A549 treated with GW870086 at 1 μM for 4 hours (cell line): ENCODE data around the gene IGLL1. TPM values are rescaled to one million over a fixed set of nuclear protein-coding genes. Genes with fewer than 3 reads are reported as not detected.

ENCODE experiments used
- total RNA-seq: library from RNA; stranded (reverse); fragments of 200-300 nt; extraction: Qiagen RNA extraction; gene quantifications from 5 replicates; pipeline ENCODE4 v1.2.3, GENCODE V29; 2022; ENCODE audit warnings: low read depth

IGLL1 gene
- total RNA-seq = not detected in 5 replicates

DNA sequence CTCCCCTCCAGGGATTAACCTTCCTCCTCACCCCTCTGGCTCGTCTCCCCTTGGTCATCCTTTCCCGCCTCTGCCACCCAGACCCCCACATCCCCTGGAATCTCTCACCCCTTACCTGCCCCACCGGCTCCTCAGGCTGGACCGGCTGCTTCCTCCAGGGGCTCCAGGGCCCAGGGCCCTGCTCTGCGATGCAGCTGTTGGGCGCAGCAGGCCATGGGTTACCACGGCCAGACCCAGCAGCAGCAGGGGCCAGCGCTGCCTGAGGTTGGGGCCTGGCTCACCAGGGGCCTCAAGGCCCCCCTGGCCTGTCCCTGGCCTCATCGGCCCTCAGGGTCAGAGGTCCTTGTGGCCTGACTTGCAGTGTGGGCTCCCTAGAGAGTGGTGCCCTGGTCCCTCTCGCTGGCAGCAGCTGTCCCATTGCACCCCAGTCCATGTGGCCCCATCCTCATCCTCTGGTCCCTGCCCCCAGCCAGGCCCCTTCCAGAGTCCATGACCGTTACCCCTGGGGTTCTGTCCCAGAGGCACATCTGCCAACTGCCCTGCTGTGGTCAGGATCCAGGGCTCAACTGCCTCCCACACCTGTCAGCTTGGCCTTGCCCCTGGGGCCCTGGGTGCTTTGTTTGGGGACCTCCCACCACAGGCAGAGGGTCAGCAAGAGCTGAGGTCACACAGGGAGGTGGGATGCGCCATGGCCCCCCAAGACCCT lies at the start of gene IGLL1:
TSS of gene IGLL1 (minus strand) at position 421 of the 706 bp plus-strand sequence. CDS start at position 321, 100 bp downstream.

Other genes with a start within 250 kb of the IGLL1 start
- gene DRICH1, start 52.0 kb upstream of the IGLL1 start, total RNA-seq = 0.16 to 0.36 TPM (median 0.21 TPM) in 4 of 5 replicates, not detected in the other
- not detected in 5 replicates for gene RGL4, start 110.7 kb upstream of the IGLL1 start, total RNA-seq
- 0.71 to 1.2 TPM (median 0.95 TPM) in 5 replicates for gene ZNF70, start 170.8 kb upstream of the IGLL1 start, total RNA-seq
- gene VPREB3, start 174.1 kb upstream of the IGLL1 start, total RNA-seq = 0.58 to 1.2 TPM (median 0.68 TPM) in 4 of 5 replicates, not detected in the other
- gene C22orf15, start 182.7 kb upstream of the IGLL1 start, total RNA-seq = not detected in 5 replicates
- gene CHCHD10, start 187.7 kb upstream of the IGLL1 start, total RNA-seq = 88.7 to 210 TPM (median 182 TPM) in 5 replicates
- 0.21 to 0.50 TPM (median 0.36 TPM) in 5 replicates for gene MMP11, start 192.6 kb upstream of the IGLL1 start, total RNA-seq
- 44.9 to 52.5 TPM (median 49.9 TPM) in 5 replicates for gene SMARCB1, start 206.7 kb upstream of the IGLL1 start, total RNA-seq